ENCODE data around the gene C6orf163. TPM values are rescaled to one million over a fixed set of nuclear protein-coding genes. Genes with fewer than 3 reads are reported as not detected.

The C6orf163 gene
- total and polyA plus RNA-seq, 2 donors (not counting 1 experiment from before 2014, with no cell fraction given) = 0.57 to 10.0 TPM

DNA sequence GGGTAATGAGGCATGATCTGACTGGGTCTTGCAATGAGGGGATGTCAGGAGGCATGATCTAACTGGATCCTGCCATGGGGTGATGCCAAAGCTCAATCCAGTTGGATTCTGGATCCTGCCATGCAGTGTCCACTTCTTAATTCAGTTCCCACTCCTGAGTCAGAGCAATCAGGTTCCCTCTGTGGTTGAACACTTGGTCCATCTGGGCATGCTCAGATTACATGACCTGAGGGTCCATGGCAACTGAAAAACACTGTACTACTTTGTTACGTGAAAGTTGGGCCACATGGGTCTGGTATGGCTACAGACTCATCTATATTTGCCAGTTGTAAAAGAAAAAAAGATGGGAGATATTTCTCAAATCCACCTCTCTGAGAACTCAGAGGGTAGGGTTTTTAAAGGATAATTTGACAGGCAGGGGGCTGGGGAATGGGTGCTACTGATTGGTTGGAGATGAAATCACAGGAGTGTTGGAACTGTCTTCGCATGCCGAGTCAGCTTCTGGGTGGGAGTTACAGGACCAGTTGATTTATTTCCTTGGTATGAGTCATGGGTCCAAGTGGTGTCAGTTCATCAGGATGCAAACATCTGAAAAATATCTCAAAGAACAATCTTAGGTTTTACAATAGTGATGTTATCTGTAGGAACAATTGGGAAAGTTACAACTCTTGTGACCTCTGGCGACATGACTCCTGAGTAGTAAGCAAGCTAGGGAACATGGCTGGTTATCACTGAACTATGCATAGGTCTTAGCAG is 21.6 kb downstream of the C6orf163 start:
- intact Hi-C loops (cut with micrococcal nuclease) = no loop called here
- Histone ChIP-seq H3K27me3 (replicated peaks in 1 of 4; ENCODE audit: control extremely low read depth in 1 of 4, control insufficient read depth in 3 of 4, insufficient read depth in 4 of 4, low read length in 3 of 4) (no peaks in the 10 kb centered on the region), H4K20me1 (ENCODE audit: control insufficient read depth, insufficient read depth, low read length, poor library complexity, severe bottlenecking) (no peaks in the 10 kb centered on the region), H3K4me1 (ENCODE audit: control insufficient read depth in 2 of 2, insufficient read depth in 2 of 2, low read length in 2 of 2) (no peaks in the 10 kb centered on the region), H3K4me3 (ENCODE audit: control extremely low read depth in 1 of 5, extremely low read depth in 1 of 5, insufficient read depth in 1 of 5, low read depth in 2 of 5, low read length in 4 of 5) (no peak overlapping the region), H3K36me3 (replicated peaks in 1 of 2; ENCODE audit: control extremely low read depth in 1 of 2, control insufficient read depth in 1 of 2, extremely low read depth in 1 of 2, insufficient read depth in 2 of 2, low read length in 1 of 2) (no peaks in the 10 kb centered on the region), H3K9me3 (ENCODE audit: control extremely low read depth in 1 of 3, control insufficient read depth in 2 of 3, insufficient read depth in 1 of 3, low read length in 2 of 3) (peaks cover 0 to 13% (median 2%) of the 10 kb centered on the region in 3 donors), H3K79me2 (ENCODE audit: control insufficient read depth, insufficient read depth, low read length) (no peaks in the 10 kb centered on the region), H3K27ac (ENCODE audit: low read length in 2 of 2) (no peak overlapping the region), H3K9ac (ENCODE audit: low read length) (no peak overlapping the region), H3K4me2 (replicated peaks; ENCODE audit: low read depth, low read length, poor library complexity, severe bottlenecking) (no peak overlapping the region), H2AFZ (ENCODE audit: insufficient read depth, low read depth, low read length, poor library complexity, severe bottlenecking) (no peak overlapping the region)
- Mint-ChIP-seq H3K4me3 (no peak overlapping the region), H3K4me1 (no peaks in the 10 kb centered on the region), H3K27me3 (no peaks in the 10 kb centered on the region), H3K27ac (no peak overlapping the region), H3K9me3 (ENCODE audit: insufficient read depth) (peaks cover 16% of the 10 kb centered on the region)
- ChIA-PET POLR2A (no interaction called here), CTCF (no interaction called here)
- DNase-seq = no peak
- WGBS (ENCODE audit: insufficient coverage) = 100% methylated on average over 2 of the region's 4 CpGs
- ATAC-seq (ENCODE audit: low read depth) = no peak
- TF ChIP-seq CTCF (IDR thresholded peaks at IDR 0.05) (no peak), EZH2 (IDR thresholded peaks at IDR 0.05; ENCODE audit: borderline replicate concordance, insufficient read depth, low read depth, low read length, poor library complexity, severe bottlenecking) (no peak)

DNA sequence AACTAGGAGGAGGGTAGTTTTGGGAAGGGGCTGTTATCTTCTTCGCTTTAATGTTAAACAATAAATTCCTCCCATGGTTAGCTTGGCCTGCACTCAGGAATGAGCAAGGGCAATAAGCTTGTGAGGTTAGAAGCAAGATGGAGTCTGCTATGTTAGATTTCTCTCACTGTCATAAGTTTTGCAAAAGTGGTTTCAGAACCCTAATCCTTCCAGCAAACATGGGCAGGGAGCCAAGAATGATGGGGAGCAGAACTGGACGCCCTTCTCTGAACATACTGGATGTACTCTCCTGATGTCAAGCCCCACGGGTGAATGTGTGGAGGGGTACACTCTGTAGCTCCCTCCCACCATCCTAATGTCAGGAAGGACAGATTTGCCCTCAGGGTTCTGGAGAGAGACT is 22.3 kb downstream of the C6orf163 start:
- H2AFZ ChIP-seq (ENCODE audit: insufficient read depth, low read depth, low read length, poor library complexity, severe bottlenecking) = no peak overlapping the region
- peaks cover 16% of the 10 kb centered on the region for H3K9me3 Mint-ChIP-seq (ENCODE audit: insufficient read depth)
- H3K4me3 Mint-ChIP-seq = no peak overlapping the region
- H3K27me3 ChIP-seq (replicated peaks in 1 of 4; ENCODE audit: control extremely low read depth in 1 of 4, control insufficient read depth in 3 of 4, insufficient read depth in 4 of 4, low read length in 3 of 4) = no peaks in the 10 kb centered on the region
- H4K20me1 ChIP-seq (ENCODE audit: control insufficient read depth, insufficient read depth, low read length, poor library complexity, severe bottlenecking) = no peaks in the 10 kb centered on the region
- no peak overlapping the region for H3K9ac ChIP-seq (ENCODE audit: low read length)
- intact Hi-C loops (cut with micrococcal nuclease) = no loop called here
- DNase-seq (no peak), ATAC-seq (ENCODE audit: low read depth) (no peak)
- H3K79me2 ChIP-seq (ENCODE audit: control insufficient read depth, insufficient read depth, low read length) = no peaks in the 10 kb centered on the region
- no peak overlapping the region for H3K4me3 ChIP-seq (ENCODE audit: control extremely low read depth in 1 of 5, extremely low read depth in 1 of 5, insufficient read depth in 1 of 5, low read depth in 2 of 5, low read length in 4 of 5)
- no peak overlapping the region for H3K4me2 ChIP-seq (replicated peaks; ENCODE audit: low read depth, low read length, poor library complexity, severe bottlenecking)
- no peaks in the 10 kb centered on the region for H3K36me3 ChIP-seq (replicated peaks in 1 of 2; ENCODE audit: control extremely low read depth in 1 of 2, control insufficient read depth in 1 of 2, extremely low read depth in 1 of 2, insufficient read depth in 2 of 2, low read length in 1 of 2)
- H3K27ac Mint-ChIP-seq = no peak overlapping the region
- no peak for TF ChIP-seq CTCF (IDR thresholded peaks at IDR 0.05)
- no peak for TF ChIP-seq EZH2 (IDR thresholded peaks at IDR 0.05; ENCODE audit: borderline replicate concordance, insufficient read depth, low read depth, low read length, poor library complexity, severe bottlenecking)
- no peaks in the 10 kb centered on the region for H3K4me1 ChIP-seq (ENCODE audit: control insufficient read depth in 2 of 2, insufficient read depth in 2 of 2, low read length in 2 of 2)
- H3K4me1 Mint-ChIP-seq = no peaks in the 10 kb centered on the region
- no CpG with 5 or more reads among the region's 3 CpGs for WGBS (ENCODE audit: insufficient coverage)
- CTCF ChIA-PET = no interaction called here
- no peak overlapping the region for H3K27ac ChIP-seq (ENCODE audit: low read length in 2 of 2)
- no peaks in the 10 kb centered on the region for H3K27me3 Mint-ChIP-seq
- peaks cover 0 to 13% (median 2%) of the 10 kb centered on the region in 3 donors for H3K9me3 ChIP-seq (ENCODE audit: control extremely low read depth in 1 of 3, control insufficient read depth in 2 of 3, insufficient read depth in 1 of 3, low read length in 2 of 3)
- POLR2A ChIA-PET = no interaction called here

All from B cell (primary cell).